Liver (tissue), 3 donors: ENCODE data around the gene PLIN4.
A peak's percentile ranks its signal among the peaks of the same experiment; 100 is the strongest.

Experiments used
- ATF3 ChIP-seq: IDR thresholded peaks from 2 replicates; pipeline ENCODE4 v1.6.1; 2016; ENCODE audit warnings: antibody characterized with exemption
- CTCF ChIP-seq: fragments of 150-350 bp; IDR thresholded peaks from 2 replicates; pipeline ENCODE4 v1.5.1; 2017; ENCODE audit warnings: improper control_type of control experiment, low read depth, low read length; ENCODE audit not compliant: missing input control
- GABPA ChIP-seq, 2 donors: IDR thresholded peaks in 1 of 2; conservative IDR thresholded peaks in 1 of 2; 2 replicates each; pipeline ENCODE4 v1.6.1; 2016; ENCODE audit warnings: antibody characterized with exemption in 2 of 2, mild to moderate bottlenecking in 1 of 2, moderate library complexity in 1 of 2
- JUND ChIP-seq, 2 donors: IDR thresholded peaks; 2 replicates each; pipeline ENCODE4 v1.6.1; 2016; ENCODE audit warnings: antibody characterized with exemption in 2 of 2
- MAX ChIP-seq: IDR thresholded peaks from 2 replicates; pipeline ENCODE4 v1.6.1; 2016; ENCODE audit warnings: antibody characterized with exemption
- RAD21 ChIP-seq, 2 donors: IDR thresholded peaks; 2 replicates each; pipeline ENCODE4 v1.6.1; 2016; ENCODE audit warnings: antibody characterized with exemption in 2 of 2, mild to moderate bottlenecking in 2 of 2
- REST ChIP-seq: IDR thresholded peaks from 2 replicates; pipeline ENCODE4 v1.6.1; 2016; ENCODE audit warnings: antibody characterized with exemption, mild to moderate bottlenecking
- SP1 ChIP-seq: IDR thresholded peaks from 2 replicates; pipeline ENCODE4 v1.6.1; 2018; ENCODE audit warnings: antibody characterized with exemption, mild to moderate bottlenecking
- TAF1 ChIP-seq: conservative IDR thresholded peaks from 2 replicates; pipeline ENCODE4 v1.6.1; 2016; ENCODE audit warnings: antibody characterized with exemption, mild to moderate bottlenecking
- YY1 ChIP-seq: IDR thresholded peaks from 2 replicates; pipeline ENCODE4 v1.6.1; 2016; ENCODE audit warnings: antibody characterized with exemption, mild to moderate bottlenecking
- donor health status: healthy.
- donor health status: healthy.

GRCh38 chr19:4541114-4541805 is 23.0 kb upstream of the PLIN4 start:
- no peak for TF ChIP-seq REST
- TF ChIP-seq CTCF: no peak
- peak; percentile 43 for TF ChIP-seq YY1
- no peak for TF ChIP-seq RAD21 (IDR thresholded peaks at IDR 0.05)
- no peak for TF ChIP-seq TAF1
- TF ChIP-seq SP1: peak; percentile 8
- TF ChIP-seq MAX: peak; percentile 51
- TF ChIP-seq ATF3: no peak
- TF ChIP-seq JUND (IDR thresholded peaks at IDR 0.05): peak in 1 of 2 donors; percentile 21
- no peak for TF ChIP-seq GABPA (IDR thresholded peaks at IDR 0.05 in 1 of 2, conservative IDR thresholded peaks at IDR 0.05 in 1 of 2)
